Loucy (cell line): ENCODE measurements around the gene KIF16B.

Experiments used
- EZH2phosphoT487 ChIP-seq: fragments of 200-600 bp; IDR thresholded peaks from 2 replicates; pipeline ENCODE4 v1.6.1; 2018; ENCODE audit warnings: antibody characterized with exemption, mild to moderate bottlenecking, moderate library complexity, borderline replicate concordance
- TF ChIP-seq, protein P1 (sequence below): fragments of 200-600 bp; sonication (generic); conservative IDR thresholded peaks from 2 replicates; pipeline ENCODE4 v1.5.1; 2014; ENCODE audit warnings: mild to moderate bottlenecking, antibody characterized with exemption, low read length

DNA sequence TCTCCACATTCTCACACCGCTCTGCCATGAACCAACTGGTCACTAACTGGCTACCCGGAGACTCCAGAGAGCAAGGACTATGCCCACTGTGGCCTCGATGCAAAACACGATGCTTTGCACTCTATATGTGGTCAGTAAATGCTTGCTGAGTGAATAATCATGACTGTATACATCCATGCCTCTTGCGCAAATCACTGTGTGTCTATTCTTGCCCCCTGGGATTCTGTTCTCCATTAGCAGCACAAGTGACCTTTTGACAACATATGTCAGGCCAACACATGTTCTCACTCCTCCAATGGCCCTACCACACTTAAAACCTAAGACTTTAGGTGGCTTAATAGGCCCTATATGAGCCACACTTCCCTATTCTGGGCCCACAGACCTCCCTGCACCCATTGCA lies 16.9 kb downstream of the KIF16B start:
- TF ChIP-seq, protein P1, sequence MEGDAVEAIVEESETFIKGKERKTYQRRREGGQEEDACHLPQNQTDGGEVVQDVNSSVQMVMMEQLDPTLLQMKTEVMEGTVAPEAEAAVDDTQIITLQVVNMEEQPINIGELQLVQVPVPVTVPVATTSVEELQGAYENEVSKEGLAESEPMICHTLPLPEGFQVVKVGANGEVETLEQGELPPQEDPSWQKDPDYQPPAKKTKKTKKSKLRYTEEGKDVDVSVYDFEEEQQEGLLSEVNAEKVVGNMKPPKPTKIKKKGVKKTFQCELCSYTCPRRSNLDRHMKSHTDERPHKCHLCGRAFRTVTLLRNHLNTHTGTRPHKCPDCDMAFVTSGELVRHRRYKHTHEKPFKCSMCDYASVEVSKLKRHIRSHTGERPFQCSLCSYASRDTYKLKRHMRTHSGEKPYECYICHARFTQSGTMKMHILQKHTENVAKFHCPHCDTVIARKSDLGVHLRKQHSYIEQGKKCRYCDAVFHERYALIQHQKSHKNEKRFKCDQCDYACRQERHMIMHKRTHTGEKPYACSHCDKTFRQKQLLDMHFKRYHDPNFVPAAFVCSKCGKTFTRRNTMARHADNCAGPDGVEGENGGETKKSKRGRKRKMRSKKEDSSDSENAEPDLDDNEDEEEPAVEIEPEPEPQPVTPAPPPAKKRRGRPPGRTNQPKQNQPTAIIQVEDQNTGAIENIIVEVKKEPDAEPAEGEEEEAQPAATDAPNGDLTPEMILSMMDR = no peak
- no peak for TF ChIP-seq EZH2phosphoT487
